Ishikawa (cell line): Measurements from ENCODE around the gene PIEZO2.

Source experiments
- CEBPB ChIP-seq: IDR thresholded peaks from 2 replicates; pipeline ENCODE4 v1.6.1; 2012
- CREB1 ChIP-seq: IDR thresholded peaks from 2 replicates; pipeline ENCODE4 v1.6.1; 2012; ENCODE audit warnings: low read depth
- EGR1 ChIP-seq: IDR thresholded peaks from 2 replicates; pipeline ENCODE4 v1.6.1; 2012
- EP300 ChIP-seq: IDR thresholded peaks from 2 replicates; pipeline ENCODE4 v1.6.1; 2012; ENCODE audit warnings: borderline replicate concordance
- FOXM1 ChIP-seq: IDR thresholded peaks from 2 replicates; pipeline ENCODE4 v1.6.1; 2012; ENCODE audit warnings: low read depth, borderline replicate concordance
- NFIC ChIP-seq: IDR thresholded peaks from 2 replicates; pipeline ENCODE4 v1.6.1; 2012
- RAD21 ChIP-seq: IDR thresholded peaks from 2 replicates; pipeline ENCODE4 v1.6.1; 2012; ENCODE audit warnings: low read depth
- REST ChIP-seq: IDR thresholded peaks from 2 replicates; pipeline ENCODE4 v1.6.1; 2012; ENCODE audit warnings: low read depth, mild to moderate bottlenecking
- TAF1 ChIP-seq: IDR thresholded peaks from 2 replicates; pipeline ENCODE4 v1.6.1; 2012; ENCODE audit warnings: low read depth, mild to moderate bottlenecking
- TCF12 ChIP-seq: IDR thresholded peaks from 2 replicates; pipeline ENCODE4 v1.6.1; 2012; ENCODE audit warnings: low read depth
- TEAD4 ChIP-seq: IDR thresholded peaks from 2 replicates; pipeline ENCODE4 v1.6.1; 2012
- YY1 ChIP-seq: IDR thresholded peaks from 2 replicates; pipeline ENCODE4 v1.6.1; 2012; ENCODE audit warnings: low read depth
- ZBTB7A ChIP-seq: IDR thresholded peaks from 2 replicates; pipeline ENCODE4 v1.6.1; 2012; ENCODE audit warnings: low read depth
- TF ChIP-seq, protein P1 (sequence below): IDR thresholded peaks from 2 replicates; pipeline ENCODE4 v1.6.1; 2012
- TF ChIP-seq, protein P2 (sequence below): IDR thresholded peaks from 2 replicates; pipeline ENCODE4 v1.6.1; 2012

The PIEZO2 gene

DNA sequence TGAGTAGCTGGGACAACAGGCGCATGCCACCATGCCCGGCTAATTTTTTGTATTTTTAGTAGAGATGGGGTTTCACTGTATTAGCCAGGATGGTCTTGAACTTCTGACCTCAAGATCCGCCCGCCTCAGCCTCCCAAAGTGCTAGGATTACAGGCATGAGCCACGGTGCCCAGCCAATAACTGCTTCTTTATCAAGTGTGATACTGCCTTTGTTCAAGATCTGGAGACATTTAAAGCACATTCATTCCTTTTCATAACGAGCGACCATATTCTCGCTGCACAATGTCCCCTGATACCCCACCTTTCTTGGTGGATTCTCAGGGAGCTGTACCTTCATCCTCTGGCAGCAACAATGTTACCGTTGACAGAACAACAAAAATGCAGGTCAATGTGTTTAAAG is 75.4 kb downstream of the PIEZO2 start:
- TF ChIP-seq TEAD4: no peak
- TF ChIP-seq, protein P1, sequence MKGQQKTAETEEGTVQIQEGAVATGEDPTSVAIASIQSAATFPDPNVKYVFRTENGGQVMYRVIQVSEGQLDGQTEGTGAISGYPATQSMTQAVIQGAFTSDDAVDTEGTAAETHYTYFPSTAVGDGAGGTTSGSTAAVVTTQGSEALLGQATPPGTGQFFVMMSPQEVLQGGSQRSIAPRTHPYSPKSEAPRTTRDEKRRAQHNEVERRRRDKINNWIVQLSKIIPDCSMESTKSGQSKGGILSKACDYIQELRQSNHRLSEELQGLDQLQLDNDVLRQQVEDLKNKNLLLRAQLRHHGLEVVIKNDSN: no peak
- TF ChIP-seq NFIC: no peak
- TF ChIP-seq TAF1: no peak
- TF ChIP-seq REST: no peak
- TF ChIP-seq, protein P2, sequence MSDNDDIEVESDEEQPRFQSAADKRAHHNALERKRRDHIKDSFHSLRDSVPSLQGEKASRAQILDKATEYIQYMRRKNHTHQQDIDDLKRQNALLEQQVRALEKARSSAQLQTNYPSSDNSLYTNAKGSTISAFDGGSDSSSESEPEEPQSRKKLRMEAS: no peak
- no peak for TF ChIP-seq FOXM1
- TF ChIP-seq ZBTB7A: no peak
- TF ChIP-seq TCF12: no peak
- TF ChIP-seq EGR1: no peak
- no peak for TF ChIP-seq RAD21
- no peak for TF ChIP-seq EP300

DNA sequence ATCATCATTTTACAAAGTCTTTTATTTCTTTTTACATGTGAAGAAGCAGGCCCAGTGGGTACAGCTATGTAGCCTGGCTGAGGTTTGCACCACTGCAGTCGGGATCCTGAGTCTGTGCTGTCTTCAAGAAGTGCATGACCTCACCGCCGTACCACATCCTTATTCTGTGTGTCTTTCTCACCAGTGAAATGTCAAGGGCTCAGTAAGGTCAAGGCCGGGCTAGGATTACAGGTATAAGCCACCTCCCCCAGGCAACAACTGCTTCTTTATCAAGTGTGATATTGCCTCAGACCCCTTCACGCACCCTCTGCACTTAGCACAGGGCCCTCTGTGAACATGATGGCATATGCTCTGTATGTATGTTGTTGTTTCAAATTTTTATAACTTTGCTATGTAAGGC is 76.7 kb downstream of the PIEZO2 start:
- TF ChIP-seq, protein P2: no peak
- no peak for TF ChIP-seq YY1
- no peak for TF ChIP-seq CEBPB
- no peak for TF ChIP-seq RAD21
- TF ChIP-seq TEAD4: no peak
- TF ChIP-seq NFIC: no peak
- no peak for TF ChIP-seq REST
- no peak for TF ChIP-seq EGR1
- TF ChIP-seq CREB1: no peak
- TF ChIP-seq TAF1: no peak
- TF ChIP-seq, protein P1: no peak
- no peak for TF ChIP-seq TCF12
- no peak for TF ChIP-seq FOXM1
- TF ChIP-seq EP300: no peak
- TF ChIP-seq ZBTB7A: no peak

GRCh38 chr18:11071300-11071699 is 78.1 kb downstream of the PIEZO2 start:
- no peak for TF ChIP-seq TEAD4

- TF ChIP-seq ZBTB7A (no peak), RAD21 (no peak), REST (no peak), FOXM1 (no peak), EP300 (no peak), TAF1 (no peak), TCF12 (no peak), YY1 (no peak), EGR1 (no peak), CREB1 (no peak), NFIC (no peak), CEBPB (no peak), TEAD4 (no peak)
- TF ChIP-seq, protein P1: no peak
- TF ChIP-seq, protein P2: no peak
Measured at GRCh38 chr18:11070593-11070992, 78.8 kb downstream of the PIEZO2 start.
